Lower leg skin (tissue), 3 donors: ENCODE results near the gene PRKCH.

Experiments used
- POLR2A ChIP-seq, 2 donors: fragments of 450-650 bp; IDR thresholded peaks; one replicate each; pipeline ENCODE4 v1.6.1; 2016 to 2017; ENCODE audit warnings: antibody characterized with exemption in 2 of 2, mild to moderate bottlenecking in 1 of 2, moderate library complexity in 1 of 2
- TF ChIP-seq, protein P1 (sequence below), 3 donors: fragments of 450-650 bp; IDR thresholded peaks; one replicate each; pipeline ENCODE4 v1.5.1; 2016; ENCODE audit warnings: antibody characterized with exemption in 3 of 3, mild to moderate bottlenecking in 3 of 3, moderate library complexity in 2 of 3

DNA sequence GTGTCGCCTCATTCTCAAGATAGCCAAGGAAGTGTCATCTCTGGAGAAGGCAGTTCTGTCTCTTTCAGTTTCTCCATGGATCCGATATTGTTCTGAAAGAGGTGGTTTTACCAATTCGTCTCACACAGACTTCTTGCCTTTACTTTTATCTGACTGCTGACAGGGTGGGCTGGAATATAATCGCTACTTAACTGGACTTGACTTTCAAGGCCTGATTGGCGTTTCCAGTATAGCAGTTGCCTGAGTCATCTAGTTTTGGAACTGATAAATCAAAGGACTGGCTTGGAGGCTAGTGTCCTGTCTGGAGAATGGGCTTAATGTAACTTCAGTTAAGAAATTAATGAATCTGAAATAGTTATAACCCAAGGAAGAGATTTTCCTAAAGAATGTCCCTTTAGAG, 21.6 kb downstream of the PRKCH start:
- TF ChIP-seq, protein P1, sequence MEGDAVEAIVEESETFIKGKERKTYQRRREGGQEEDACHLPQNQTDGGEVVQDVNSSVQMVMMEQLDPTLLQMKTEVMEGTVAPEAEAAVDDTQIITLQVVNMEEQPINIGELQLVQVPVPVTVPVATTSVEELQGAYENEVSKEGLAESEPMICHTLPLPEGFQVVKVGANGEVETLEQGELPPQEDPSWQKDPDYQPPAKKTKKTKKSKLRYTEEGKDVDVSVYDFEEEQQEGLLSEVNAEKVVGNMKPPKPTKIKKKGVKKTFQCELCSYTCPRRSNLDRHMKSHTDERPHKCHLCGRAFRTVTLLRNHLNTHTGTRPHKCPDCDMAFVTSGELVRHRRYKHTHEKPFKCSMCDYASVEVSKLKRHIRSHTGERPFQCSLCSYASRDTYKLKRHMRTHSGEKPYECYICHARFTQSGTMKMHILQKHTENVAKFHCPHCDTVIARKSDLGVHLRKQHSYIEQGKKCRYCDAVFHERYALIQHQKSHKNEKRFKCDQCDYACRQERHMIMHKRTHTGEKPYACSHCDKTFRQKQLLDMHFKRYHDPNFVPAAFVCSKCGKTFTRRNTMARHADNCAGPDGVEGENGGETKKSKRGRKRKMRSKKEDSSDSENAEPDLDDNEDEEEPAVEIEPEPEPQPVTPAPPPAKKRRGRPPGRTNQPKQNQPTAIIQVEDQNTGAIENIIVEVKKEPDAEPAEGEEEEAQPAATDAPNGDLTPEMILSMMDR (IDR thresholded peaks at IDR 0.05) = no peak
- no peak for TF ChIP-seq POLR2A (IDR thresholded peaks at IDR 0.05)
